ENCODE data around the gene PPFIA2.
A peak's percentile ranks its signal among the peaks of the same experiment; 100 is the strongest.

Gene PPFIA2

DNA sequence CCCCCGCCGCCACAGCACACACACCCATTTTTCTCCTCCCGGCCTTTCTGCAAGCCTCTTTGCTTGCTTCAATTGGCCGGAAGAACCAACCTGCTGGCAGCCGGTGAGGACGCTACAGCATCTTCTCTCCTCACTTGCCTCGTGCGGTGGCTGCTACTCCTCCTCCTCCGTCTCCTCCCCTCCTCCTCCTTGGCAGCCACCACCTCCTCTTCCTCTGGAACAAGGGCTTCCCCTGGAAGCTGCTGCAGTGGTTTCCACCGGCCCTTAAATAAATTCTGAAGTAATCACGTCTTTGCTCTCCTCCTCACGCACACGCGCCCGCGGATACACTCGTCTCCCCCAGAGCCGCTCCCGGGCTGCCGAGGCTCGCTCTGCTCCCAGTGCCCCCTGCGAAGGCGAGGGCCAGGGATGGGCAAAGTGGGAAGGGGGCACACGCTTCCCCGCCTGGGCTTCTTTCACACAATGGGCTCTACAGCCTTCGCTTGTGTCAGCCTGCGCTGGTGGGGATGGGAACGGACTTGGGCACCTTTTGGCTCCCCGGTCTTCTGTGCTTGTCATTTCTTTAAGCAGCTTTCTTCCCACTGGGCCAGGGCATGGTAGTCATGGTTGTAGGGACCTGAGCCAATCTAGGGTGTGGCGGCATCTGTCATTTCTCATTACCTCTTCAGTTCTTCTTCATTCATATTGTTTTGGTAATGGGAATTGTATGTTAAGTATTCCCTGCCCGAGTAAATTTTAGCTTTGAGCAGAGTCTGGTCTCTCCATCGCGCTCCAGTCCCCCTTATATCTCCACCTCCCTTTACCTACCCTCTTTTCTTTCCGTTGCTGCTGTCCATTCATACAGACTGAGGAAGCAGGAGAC lies at the start of gene PPFIA2:
TSS of gene PPFIA2 (minus strand) at position 161 of the 862 bp plus-strand sequence.
- DNase-seq: peak in 12 of 14 donors; percentile 36 to 84 (median 54)

DNA sequence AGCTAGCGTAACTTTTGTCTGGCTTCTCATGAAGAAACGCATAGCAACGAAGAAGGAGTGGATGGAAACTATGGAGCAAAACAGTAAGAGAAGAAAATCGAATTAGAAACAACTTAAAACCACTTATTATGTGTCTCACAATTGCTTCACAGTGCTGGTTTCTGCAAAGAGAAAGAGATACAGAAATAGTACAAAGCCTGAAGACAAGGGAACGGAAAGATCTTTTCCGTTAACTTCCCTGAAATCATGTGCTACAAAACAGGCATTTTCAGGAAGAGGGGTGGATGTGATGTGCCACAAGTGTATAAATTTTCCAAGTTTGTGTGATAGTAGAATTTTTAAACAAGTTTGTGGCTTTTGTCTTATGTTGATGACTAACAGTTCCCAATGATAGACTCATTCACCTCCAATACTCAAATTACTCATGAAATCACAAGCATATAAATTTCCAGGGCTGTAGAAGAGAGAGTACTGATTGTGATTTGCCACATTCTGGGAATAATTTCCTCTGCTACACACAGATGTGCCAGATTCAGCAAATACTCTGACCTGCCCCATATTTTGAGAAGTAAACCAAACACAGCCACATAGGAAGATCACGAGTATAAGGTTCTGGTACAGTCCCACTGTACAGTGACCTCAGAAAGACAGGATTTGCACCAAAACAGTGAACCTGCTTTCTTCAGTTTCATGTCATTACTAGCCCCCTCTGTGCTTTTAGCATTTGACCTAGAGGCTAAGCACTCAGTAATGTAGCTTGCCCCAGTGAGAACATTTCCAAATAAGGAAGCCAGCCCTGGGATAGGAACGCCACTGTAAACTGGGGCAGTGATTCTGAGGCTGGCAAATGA lies 41.4 kb upstream of the PPFIA2 start:
- peak in 2 of 14 donors; percentile 1 to 3 for DNase-seq

DNA sequence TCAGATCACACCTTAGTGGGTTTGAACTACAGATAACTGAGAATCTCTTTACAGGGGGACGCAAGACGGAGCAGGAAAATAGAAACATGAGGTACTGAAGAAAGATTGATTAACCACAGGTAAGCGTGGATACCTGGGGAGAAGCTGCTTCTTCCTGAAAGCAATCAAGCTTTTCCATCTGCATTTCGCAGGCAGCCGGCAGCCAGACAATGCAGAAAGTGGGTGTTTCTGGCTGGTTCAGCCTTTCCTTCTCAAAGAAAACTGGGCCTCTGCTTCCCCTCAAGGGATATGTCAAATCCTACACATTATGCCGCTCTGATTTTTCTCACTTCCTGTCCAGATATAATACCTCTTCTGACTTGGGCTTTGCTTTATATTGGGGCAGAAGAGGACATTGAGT lies 39.1 kb upstream of the PPFIA2 start:
- DNase-seq: no peak

DNA sequence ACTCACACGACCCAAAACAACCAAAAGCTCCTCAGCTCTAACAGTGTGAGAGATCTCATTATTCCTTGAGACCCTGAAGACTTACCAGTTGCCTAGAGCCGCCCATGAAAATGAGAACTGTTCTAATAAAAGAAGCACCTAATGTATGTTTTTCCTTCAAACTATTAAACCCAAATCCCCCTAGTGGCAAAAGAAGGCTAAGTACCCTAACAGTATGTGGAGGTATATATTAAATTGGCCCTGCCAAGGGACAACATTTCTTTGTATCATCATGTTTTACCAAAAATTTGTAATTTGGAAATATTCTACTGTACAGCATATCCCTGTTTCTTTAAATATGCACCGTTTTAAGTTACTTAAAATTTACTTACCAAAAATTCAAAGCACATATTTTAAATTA lies 38.0 kb upstream of the PPFIA2 start:
- DNase-seq: no peak

DNA sequence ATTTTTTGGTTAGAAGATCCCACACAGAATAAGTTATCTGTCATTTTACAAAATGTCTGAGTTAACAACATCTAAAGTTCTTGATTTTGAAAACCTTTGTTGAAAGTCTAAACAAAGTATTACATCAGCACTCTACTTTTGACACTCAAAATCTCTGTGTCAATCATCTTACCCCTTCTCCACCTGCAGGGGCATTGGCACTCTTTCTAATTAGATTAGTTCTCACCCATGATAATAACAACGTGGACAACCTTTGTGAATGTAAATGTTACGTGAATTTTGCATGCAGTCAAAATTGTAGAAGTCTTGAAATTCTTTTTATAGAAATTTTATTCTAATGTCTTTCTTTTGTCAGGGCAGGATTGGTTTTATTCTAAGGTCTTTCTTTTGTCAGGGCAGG lies 33.5 kb upstream of the PPFIA2 start:
- no peak for DNase-seq

DNA sequence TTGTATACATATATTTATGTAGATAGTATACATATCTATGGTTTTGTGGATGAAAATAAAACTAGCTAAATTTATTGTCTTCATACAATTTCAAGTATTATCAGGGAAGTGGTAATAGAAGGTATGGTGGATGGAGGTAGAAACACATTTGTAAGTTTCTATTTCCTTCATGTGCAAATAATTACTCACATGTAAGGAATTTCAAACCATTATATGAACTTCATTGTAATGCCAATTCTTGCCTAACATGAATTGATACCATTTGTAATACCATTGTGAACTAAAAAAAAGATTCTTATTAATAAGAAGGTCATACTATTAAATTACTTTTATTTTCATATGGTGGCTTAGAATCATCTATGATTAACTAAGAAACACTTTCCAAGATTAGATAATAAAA lies 20.1 kb upstream of the PPFIA2 start:
- no peak for DNase-seq

DNA sequence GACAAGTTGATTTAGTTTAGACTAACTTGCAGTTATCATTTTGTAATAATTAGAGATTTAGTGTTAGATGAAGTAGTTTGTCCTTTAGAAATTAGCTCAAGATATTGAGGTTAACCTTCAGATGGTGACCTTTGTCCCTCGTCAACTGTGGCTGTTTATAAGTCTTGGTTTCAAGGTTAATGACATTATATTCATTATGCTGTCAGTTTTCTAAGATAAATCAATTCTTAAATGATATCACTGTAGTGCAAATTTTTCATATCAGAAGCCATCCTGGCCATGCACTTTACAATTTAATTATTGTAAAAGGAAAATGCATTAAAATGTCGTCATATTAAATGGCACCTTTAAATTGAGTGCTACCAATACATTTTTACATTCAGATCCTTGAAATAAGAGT lies 19.6 kb upstream of the PPFIA2 start:
- DNase-seq: no peak

DNA sequence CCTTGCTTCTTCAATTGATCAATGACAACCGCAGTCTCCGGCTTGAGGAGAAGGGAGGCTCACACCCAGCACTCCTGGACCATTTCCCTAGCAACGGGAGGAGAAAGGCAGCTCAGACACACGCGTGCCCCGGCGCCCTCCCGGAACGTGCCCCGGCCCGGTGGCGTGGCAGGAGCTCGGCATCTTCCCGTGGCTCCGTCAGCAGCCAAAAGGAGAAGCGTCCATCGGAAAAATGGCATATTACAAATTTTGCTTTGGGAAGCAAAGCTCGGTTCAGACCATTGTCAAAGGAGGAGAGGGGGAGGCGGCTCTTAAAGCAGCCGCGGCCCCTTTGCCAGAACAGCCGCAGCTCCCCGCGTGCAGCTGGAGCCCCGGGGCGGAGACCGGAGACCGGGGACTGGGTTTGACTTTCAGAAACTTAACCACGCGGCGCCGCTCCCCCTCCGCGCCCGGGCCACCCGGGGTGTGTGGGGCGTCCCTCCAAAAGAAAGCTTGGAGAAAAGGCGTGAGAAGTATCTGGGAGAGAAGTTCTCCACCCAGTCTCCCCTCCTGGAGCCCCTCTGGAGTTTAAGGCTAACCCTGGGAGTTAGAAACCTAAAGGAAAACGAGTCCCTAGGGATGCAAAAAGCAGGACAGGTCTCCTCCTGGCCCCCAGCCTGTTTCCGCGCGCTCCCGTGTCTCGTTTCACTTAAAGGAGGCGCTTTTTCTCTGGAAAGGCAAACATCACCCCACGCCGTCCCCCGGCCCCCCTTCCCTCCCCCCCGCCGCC lies 545 bp downstream of the PPFIA2 start:
- DNase-seq: peak in 12 of 14 donors; percentile 42 to 78 (median 60)

DNA sequence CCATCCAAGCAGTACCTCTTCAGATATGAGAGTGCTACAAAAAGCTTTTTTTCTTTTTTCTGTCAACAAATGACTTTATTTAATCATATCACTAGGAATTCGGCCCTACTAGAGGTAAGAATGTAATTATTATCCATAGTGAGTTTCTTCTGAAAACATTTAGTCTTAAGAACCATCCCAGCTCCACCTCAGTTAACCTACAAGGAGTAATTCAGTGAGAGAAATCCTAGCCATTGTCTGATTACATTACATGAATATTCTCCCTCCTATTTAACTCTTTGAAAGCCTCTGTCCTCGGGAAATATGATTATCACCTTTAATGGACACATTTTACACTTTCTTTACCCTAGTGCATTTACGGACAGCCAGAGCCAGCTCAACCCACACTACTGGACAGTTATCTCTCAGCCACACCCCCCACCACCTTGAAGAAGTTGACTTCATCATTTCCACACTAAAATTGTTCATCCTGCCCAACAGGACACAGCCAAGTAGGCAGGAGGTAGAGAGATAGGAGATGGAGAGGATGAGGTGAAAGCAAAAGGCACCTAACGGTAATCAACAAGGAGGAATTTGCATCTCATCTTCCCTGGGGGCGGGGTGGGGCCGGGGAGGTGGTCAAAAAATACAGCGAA lies 1.3 kb downstream of the PPFIA2 start:
- DNase-seq: peak in 1 of 14 donors; percentile 75

DNA sequence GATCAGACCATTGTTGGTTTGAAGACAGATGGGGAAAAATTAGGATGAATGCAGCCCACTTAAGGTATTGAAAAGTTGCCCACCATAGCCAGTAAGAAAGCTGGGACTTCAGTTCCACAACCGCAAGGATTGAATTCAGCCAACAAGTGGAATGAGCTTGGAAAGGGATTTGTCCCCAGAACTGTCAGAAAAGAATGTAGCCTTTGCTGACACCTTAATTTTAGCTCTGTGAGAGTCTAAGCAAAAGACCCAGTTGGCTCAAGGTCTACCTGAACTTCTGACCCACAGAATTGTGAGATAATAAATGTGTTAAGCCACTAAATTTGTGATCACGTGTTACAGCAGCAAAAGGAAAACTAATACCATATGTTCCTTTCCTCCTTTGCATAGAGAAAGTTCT lies 29.4 kb downstream of the PPFIA2 start:
- no peak for DNase-seq

DNA sequence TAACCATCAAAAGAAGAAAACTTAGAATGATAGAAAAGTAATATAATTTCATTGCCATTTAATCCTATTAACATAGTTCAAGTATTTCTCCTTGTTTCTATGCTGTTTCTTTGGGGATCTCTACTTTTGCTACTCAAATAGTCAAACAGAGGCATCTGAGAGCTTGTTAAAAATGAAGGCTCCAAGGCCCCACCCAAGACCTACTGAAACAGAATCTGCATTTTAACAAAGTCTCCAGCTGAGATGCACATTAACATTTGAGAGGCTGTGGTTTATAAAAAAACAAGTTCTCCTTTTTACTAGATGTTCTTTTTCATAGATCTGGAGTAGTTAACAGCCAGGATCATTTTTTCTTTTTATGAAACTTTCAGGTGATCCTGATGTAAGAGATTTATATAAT lies 31.8 kb downstream of the PPFIA2 start:
- no peak for DNase-seq

DNA sequence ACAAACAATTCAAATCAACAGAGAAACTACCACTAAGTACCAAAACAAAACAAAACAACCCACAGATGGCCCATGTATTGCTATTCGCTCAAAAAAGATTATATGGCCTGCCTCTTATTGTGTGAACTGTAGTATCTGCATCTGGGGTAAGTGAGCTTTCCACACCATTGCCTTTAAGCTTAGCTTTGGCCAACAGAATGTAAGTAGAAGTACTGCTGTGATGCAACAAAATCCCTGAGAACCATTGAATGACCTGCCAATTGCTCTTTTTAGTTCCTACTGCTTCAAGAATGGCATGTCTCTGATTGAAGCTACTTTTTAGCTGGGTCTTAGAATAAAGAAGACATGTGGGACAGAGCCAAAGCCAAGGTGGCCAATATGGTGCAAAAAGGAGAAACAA lies 32.5 kb downstream of the PPFIA2 start:
- DNase-seq: peak in 1 of 14 donors; percentile 6

DNA sequence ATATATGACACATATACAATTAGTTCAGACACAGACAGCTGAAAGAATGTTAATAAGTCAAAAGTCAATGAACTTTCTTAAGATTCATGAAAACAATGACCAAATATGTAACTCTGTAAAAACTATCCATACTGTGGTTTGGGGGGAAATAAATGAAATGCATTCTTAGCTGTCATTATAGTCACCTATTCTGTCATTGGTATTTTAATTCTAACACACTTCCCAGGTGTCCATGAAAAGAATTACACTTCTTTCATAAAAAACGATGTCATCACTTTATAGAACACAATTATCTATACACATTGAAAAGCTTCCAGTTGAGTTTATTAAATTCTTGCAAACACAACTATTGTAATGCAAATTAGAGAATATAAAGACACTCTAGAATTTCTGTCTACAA lies 35.8 kb downstream of the PPFIA2 start:
- no peak for DNase-seq

DNA sequence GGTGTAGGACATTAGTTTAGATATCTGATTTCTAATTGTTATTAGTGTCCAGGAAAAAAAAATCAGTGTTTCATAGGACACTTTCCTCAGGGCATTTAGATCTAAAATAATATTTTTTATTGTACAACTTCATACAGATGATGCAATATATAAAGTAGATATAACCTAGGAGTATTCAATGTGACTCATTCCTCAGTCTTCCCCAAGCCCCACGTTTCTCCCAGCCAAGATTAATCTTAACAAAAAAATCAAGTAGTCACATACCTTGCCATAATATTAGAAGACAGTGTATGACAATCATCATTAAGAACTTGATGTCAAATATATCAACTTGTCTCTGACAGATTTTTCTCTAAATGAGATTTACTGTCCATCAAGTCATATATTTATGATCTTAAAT lies 37.1 kb downstream of the PPFIA2 start:
- no peak for DNase-seq

DNA sequence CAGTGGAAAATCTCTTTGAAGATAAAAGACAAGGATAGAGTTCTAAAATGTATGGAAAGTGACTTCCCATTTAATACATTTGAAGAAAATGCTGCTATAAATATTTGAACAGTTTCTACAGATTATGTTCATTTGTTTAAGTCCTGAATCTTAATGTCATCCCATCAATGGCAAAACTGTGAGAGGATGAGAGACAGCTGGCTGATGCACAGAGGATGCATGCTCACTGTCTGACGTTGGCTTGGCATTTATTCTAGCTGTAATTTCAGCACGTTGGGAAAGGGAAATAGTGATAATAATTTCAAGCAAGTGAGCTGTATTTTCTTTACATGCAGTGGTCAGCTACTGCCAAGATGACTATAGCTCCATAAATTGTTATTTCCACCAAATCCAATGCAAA lies 40.5 kb downstream of the PPFIA2 start:
- no peak for DNase-seq

DNA sequence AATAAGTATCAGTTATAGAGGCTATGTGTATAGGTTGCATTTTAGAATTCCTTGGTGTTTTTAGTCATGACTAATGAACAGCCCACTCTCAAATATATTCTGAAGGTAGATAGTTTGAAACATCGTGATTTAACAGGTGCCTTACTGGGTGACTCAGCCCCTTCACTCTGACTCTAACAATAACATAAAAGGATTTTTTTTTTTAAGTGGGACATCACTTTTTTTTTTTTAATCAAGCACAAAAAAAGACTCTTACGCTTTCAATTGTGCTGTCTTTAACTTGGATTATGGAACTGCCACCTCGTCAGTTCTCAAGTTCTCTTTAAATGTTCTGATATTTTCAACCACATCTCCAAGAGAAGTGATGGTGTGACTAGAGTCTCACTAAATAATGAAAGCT lies 46.6 kb downstream of the PPFIA2 start:
- no peak for DNase-seq

DNA sequence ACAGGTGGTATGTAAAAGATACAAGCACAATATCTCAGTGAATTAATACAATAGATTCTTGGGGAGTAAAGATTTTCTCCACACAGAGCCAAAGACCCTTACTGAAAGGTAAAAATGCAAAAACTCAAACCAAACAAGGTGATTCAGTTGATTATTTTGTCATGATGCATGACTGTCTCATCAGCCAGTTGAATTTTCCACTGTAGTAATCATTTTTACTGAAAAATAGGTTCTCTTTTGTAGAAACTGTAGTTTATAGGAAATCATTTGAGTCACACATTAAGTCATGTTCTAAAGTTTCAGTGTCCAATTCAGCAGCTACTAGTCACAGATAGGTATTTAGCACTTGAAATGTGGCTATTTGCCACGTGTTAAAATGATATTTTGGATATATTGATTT lies 53.6 kb downstream of the PPFIA2 start:
- no peak for DNase-seq

DNA sequence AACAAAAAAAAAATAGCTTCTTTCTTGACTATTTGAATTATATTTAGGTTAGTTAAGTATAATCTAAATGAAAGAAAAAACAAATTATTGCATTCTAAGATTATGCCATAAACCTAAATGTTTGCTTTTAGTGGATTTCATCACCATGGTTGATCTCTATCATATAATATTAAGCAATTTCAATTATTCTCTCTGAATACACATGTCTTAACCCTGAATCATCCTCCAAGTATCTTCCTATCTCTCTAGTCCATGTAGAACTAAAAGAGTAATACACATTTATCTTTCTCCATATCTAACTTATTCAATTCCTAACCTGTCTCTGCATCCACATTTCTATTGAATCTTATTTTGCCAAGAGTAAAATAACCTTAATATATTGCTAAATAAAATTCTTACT lies 59.6 kb downstream of the PPFIA2 start:
- no peak for DNase-seq

DNA sequence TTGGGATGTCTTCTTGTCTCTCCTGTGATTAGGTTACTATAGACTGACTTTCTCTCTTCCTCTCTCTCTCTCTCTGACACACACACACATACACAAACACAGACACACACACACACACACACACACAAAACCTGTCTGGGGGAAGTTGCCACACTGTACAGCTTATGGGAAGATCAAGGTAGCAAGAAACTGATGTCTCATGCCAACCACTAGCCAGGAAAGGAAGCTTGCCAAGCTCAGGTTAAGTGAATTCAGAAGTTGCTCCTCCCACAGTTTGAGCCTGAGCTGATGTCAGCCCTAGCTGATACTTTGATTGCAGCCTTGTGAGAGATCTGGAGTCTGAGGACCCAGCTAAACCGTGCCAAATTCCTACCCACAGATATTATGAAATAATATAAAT lies 67.1 kb downstream of the PPFIA2 start:
- no peak for DNase-seq

DNA sequence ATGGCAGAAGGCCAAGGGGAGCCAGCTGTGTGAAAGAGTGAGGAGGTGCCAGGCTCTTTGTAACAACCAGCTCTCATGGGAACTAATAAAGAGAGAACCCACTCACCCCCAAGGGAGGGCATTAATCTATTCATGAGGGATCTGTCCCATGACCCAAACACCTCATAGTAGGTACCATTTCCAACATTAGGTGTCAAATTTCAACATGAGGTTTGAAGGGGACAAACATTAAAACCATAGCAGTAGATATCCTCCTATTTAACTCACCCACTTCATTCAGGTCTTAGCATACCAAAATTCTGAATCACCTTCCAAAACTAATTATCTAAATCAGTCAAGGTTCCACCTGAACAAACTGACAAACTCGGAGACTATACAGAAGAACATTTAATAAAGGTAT lies 75.3 kb downstream of the PPFIA2 start:
- no peak for DNase-seq

DNA sequence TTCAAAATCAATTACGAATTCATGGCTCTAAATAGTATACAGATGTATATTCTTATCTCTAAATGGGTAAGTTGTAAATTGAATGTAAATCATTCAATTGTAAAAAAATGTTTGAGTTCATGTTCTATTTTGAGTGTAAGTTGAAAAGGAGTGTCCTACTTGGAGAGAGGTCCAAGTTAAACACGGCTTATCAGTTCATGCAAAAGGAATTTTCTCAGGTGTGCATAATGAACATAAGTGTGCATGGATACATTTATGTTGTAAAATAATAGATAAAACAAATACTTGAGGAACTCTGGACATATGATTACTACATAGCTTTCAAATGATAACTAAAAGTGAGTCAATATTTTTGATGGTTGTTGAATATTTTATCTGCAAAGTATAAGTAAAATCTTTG lies 79.5 kb downstream of the PPFIA2 start:
- DNase-seq: no peak

DNA sequence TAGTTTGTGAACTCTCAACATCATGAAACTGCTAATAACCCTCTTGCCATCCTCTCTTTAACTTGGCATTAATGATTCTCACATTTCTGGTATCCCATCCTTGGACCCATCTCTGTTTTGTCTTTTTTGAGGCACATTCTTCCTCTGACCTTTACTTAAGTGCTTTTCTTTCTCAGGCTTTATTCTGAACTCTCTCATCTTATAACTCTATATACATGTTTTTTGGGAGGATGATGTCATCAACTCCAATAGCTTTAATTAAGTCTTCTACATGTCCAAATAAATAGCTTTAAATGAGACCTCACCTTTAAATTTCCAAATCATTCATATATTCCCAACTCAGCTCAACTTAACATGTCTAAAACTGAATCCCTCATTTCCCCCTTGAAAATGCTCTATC lies 88.4 kb downstream of the PPFIA2 start:
- DNase-seq: no peak

All from C1 segment of cervical spinal cord (tissue), 14 donors.